Measurements from ENCODE around the gene P2RY11.

P2RY11 gene

GRCh38 chr19:10111405-10111811, at the start of gene P2RY11:
Gene P2RY11, plus strand, starts transcription at chr19:10111693. Its CDS starts 29 bp downstream, at chr19:10111722.
- peak in 3 of 56 donors; percentile 17 to 29 (median 18) for DNase-seq

GRCh38 chr19:10061717-10062310, 49.7 kb upstream of the P2RY11 start:
- DNase-seq, result no peak

GRCh38 chr19:10068205-10068604, 43.3 kb upstream of the P2RY11 start:
- no peak for DNase-seq

GRCh38 chr19:10069046-10069445, 42.4 kb upstream of the P2RY11 start:
- DNase-seq, result no peak

- DNase-seq, result no peak
These were observed 40.6 kb upstream of the P2RY11 start for GRCh38 chr19:10070730-10071446.

- no peak for DNase-seq
These were observed 37.3 kb upstream of the P2RY11 start for GRCh38 chr19:10074153-10074552.

GRCh38 chr19:10076535-10076934, 35.0 kb upstream of the P2RY11 start:
- no peak for DNase-seq

- no peak for DNase-seq
These were observed 33.2 kb upstream of the P2RY11 start for GRCh38 chr19:10078329-10078728.

- DNase-seq, result no peak
These were observed 32.5 kb upstream of the P2RY11 start for GRCh38 chr19:10079031-10079453.

- no peak for DNase-seq
These were observed 27.6 kb upstream of the P2RY11 start for GRCh38 chr19:10083911-10084310.

GRCh38 chr19:10084803-10085202, 26.7 kb upstream of the P2RY11 start:
- DNase-seq, result no peak

GRCh38 chr19:10085641-10086590, 25.6 kb upstream of the P2RY11 start, which contains the start of gene SHFL:
Gene SHFL, plus strand, starts transcription at chr19:10086317. Its CDS starts 111 bp downstream, at chr19:10086428.
- DNase-seq, result peak in 45 of 56 donors; percentile 10 to 80 (median 43)

GRCh38 chr19:10086591-10087192, 24.8 kb upstream of the P2RY11 start:
- peak in 1 of 56 donors; percentile 53 for DNase-seq

GRCh38 chr19:10087296-10088061, 24.0 kb upstream of the P2RY11 start:
- DNase-seq, result no peak

GRCh38 chr19:10088949-10089554, 22.4 kb upstream of the P2RY11 start:
- DNase-seq, result no peak

GRCh38 chr19:10089801-10090375, 21.6 kb upstream of the P2RY11 start:
- DNase-seq, result no peak

- no peak for DNase-seq
These were observed 20.2 kb upstream of the P2RY11 start for GRCh38 chr19:10091370-10091687.

GRCh38 chr19:10091895-10092641, 19.4 kb upstream of the P2RY11 start:
- DNase-seq, result no peak

- no peak for DNase-seq
These were observed 18.7 kb upstream of the P2RY11 start for GRCh38 chr19:10092648-10093294.
